Activated B cell treated with CpG ODN at 0.5 μM for 24 hours (primary cell): ENCODE data around the gene SH3RF3. TPM values are rescaled to one million over a fixed set of nuclear protein-coding genes. Genes with fewer than 3 reads are reported as not detected.

Experiments used
- ATAC-seq: fragments of 200-7000 bp; cut with Tn5 transposase; one replicate; pipeline ENCODE4 v1.10.0; 2021; ENCODE audit warnings: low read depth, mild to moderate bottlenecking, moderate library complexity
- CTCF ChIA-PET: fragments of 350-600 bp; sonication (Branson Sonifier 250); formaldehyde crosslinking; loops from one replicate; lab custom pipeline; 2021; ENCODE audit warnings: antibody characterized with exemption; lab: Charles Lee
- POLR2A ChIA-PET: fragments of 350-600 bp; sonication (Branson Sonifier 250); formaldehyde crosslinking; loops from one replicate; lab custom pipeline; 2021; ENCODE audit warnings: antibody characterized with exemption; lab: Charles Lee
- DNase-seq: peaks from one replicate; pipeline ENCODE4 v3.0.0; 2022
- H3K27ac Mint-ChIP-seq: one replicate; pipeline ENCODE4 v1.8.0; 2020; ENCODE audit warnings: mixed read lengths
- H3K27me3 Mint-ChIP-seq: one replicate; pipeline ENCODE4 v1.8.0; 2021; ENCODE audit warnings: mixed read lengths
- H3K36me3 Mint-ChIP-seq: one replicate; pipeline ENCODE4 v1.8.0; 2021; ENCODE audit warnings: low read depth, mixed read lengths
- H3K4me1 Mint-ChIP-seq: one replicate; pipeline ENCODE4 v1.8.0; 2021; ENCODE audit warnings: mixed read lengths
- H3K4me3 Mint-ChIP-seq: one replicate; pipeline ENCODE4 v1.8.0; 2020; ENCODE audit warnings: mild to moderate bottlenecking, mixed read lengths
- H3K9me3 Mint-ChIP-seq: one replicate; pipeline ENCODE4 v1.8.0; 2020; ENCODE audit warnings: mixed read lengths
- intact Hi-C: fragments of 100-400 bp; cut with micrococcal nuclease; formaldehyde crosslinking; loops from one replicate; pipeline ENCODE4 v1.15.1; 2024
- total RNA-seq: library from RNA; stranded (reverse); gene quantifications from 2 replicates; pipeline ENCODE4 v1.2.3, GENCODE V29; 2022
- TF ChIP-seq, protein P1 (sequence below): fragments of 200-600 bp; IDR thresholded peaks from one replicate; pipeline ENCODE4 v1.8.0; 2022; ENCODE audit warnings: antibody characterized with exemption, mild to moderate bottlenecking

Gene SH3RF3
- total RNA-seq, 1 donor from 2014 or later: 0.09 TPM

DNA sequence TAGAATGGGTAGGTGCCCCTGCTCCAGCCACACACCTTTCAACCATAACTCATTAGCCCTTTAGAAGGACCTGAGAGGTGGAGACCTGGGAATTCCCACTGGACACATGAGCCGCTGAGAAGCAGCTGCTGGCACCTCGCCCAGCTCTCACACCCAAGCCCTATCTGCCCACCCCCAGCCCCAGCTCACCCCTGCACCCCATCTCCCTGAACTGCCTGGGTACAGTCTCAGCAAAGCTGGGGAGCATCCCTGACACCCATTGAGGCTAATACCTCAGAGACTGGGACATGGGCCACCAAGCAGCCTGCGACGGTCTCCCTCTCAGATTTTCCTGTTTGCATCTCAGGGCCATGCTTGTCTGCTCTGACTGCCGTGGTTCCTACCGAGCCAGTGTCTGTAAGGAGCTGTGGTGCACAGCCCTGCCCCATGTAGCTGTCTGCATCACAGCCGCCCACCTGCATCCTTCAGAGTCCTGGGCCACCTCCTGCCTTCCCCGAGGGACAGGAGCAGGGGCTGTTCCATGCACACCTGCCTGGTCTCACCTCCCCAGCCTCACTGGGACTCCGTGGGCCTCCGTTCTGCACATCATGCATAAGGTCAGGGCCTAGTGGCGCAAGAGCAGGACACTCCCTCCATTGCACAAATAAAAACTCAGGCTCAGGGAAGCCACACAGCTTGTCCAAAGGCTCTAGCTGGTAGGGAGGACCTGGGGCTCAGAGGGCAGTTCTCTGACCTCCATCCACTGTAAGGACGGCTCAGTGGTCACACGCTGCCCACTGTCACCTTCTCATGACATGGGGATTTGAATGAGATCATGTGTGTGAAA lies 394.7 kb downstream of the SH3RF3 start:
- POLR2A ChIA-PET: no interaction called here
- ATAC-seq (no peak), DNase-seq (no peak)
- Mint-ChIP-seq H3K4me3 (no peak overlapping the region), H3K4me1 (no peaks in the 10 kb centered on the region), H3K27me3 (no peaks in the 10 kb centered on the region), H3K36me3 (no peaks in the 10 kb centered on the region), H3K27ac (no peak overlapping the region), H3K9me3 (no peaks in the 10 kb centered on the region)
- TF ChIP-seq, protein P1, sequence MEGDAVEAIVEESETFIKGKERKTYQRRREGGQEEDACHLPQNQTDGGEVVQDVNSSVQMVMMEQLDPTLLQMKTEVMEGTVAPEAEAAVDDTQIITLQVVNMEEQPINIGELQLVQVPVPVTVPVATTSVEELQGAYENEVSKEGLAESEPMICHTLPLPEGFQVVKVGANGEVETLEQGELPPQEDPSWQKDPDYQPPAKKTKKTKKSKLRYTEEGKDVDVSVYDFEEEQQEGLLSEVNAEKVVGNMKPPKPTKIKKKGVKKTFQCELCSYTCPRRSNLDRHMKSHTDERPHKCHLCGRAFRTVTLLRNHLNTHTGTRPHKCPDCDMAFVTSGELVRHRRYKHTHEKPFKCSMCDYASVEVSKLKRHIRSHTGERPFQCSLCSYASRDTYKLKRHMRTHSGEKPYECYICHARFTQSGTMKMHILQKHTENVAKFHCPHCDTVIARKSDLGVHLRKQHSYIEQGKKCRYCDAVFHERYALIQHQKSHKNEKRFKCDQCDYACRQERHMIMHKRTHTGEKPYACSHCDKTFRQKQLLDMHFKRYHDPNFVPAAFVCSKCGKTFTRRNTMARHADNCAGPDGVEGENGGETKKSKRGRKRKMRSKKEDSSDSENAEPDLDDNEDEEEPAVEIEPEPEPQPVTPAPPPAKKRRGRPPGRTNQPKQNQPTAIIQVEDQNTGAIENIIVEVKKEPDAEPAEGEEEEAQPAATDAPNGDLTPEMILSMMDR: no peak
- CTCF ChIA-PET: no interaction called here
- intact Hi-C loops: no loop called here

DNA sequence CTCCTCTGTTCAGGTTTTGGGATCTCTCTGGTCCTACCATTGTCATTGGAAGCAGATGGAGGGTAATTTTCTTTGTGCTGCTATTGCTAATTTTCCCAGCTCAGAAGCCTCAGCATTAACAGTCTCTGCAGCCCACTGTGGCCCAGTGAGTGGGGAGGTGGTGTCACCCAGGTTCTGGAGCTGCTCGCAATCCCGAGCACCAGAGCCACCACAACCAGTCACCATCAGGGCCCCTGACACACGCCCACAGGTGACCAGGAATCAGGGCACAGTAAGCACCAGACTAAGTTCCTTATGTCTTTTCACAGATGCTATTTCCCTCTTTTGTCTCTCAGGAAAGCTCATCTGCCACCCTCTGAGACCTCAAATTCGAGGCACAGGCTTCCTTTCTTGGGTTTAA lies 396.8 kb downstream of the SH3RF3 start:
- Mint-ChIP-seq H3K36me3 (no peaks in the 10 kb centered on the region), H3K4me3 (no peak overlapping the region), H3K27ac (no peak overlapping the region), H3K4me1 (no peaks in the 10 kb centered on the region), H3K27me3 (no peaks in the 10 kb centered on the region), H3K9me3 (no peaks in the 10 kb centered on the region)
- CTCF ChIA-PET: interaction anchor here (1.5 kb wide), 1 partner anchor 16 kb away, joined by 4 read pairs; no protein-coding TSS in a partner anchor
- POLR2A ChIA-PET: no interaction called here
- intact Hi-C loops: no loop called here
- TF ChIP-seq, protein P1: no peak
- ATAC-seq: no peak
- no peak for DNase-seq

DNA sequence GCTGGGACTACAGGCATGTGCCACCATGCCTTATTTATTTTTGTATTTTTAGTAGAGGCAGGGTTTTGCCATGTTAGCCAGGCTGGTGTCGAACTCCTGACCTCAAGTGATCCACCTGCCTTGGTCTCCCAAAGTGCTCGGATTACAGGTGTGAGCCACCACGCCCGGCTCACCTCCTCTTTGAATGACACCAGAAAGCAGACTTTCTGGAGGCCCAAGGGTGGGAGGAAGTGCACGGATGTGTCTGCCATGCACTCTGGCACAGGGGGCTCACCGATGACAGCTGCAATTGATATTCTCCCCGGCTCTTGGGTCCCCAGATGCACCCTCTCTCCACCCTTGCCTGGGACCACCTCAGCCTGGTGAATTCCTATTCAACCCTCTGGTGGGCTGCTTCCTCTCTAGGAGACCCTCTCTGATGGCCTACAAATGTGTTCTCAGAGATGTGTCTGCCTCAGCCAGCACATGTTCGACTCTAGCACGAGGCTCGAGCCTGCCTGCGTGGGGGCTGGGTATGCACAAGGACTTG lies 397.5 kb downstream of the SH3RF3 start:
- no peaks in the 10 kb centered on the region for H3K4me1 Mint-ChIP-seq
- no peaks in the 10 kb centered on the region for H3K9me3 Mint-ChIP-seq
- ChIA-PET POLR2A (no interaction called here), CTCF (interaction anchor here (0.9 to 1.5 kb wide), 2 partner anchors 16 kb away, joined by 3 to 4 read pairs; no protein-coding TSS in a partner anchor)
- no peak overlapping the region for H3K27ac Mint-ChIP-seq
- TF ChIP-seq, protein P1: no peak
- H3K4me3 Mint-ChIP-seq: no peak overlapping the region
- no peaks in the 10 kb centered on the region for H3K36me3 Mint-ChIP-seq
- ATAC-seq (no peak), DNase-seq (no peak)
- H3K27me3 Mint-ChIP-seq: peaks cover under 1% of the 10 kb centered on the region
- intact Hi-C loops: no loop called here

DNA sequence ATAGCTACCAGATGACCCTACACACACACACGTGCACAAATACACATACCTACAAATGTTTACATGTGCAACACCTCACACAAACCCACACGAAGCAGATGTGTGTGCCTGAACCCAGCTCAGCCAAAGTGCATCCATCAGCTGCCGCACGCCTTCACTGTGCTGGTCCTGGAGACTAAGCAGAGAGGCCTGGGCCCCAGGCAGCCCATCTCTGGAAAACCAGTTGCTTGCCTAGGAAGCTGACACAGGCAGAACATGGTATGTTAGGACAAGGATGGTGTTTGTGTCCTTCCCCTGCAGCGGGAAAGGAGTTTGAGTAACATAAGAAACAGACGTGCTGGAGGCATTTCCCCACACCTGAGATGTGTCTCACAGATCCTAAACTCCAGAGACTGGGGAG lies 398.1 kb downstream of the SH3RF3 start:
- H3K4me3 Mint-ChIP-seq: no peak overlapping the region
- intact Hi-C loops: no loop called here
- ChIA-PET POLR2A (no interaction called here), CTCF (interaction anchor here (0.9 kb wide), 1 partner anchor 17 kb away, joined by 3 read pairs; no protein-coding TSS in a partner anchor)
- DNase-seq (no peak), ATAC-seq (no peak)
- H3K27me3 Mint-ChIP-seq: peaks cover 6% of the 10 kb centered on the region
- no peaks in the 10 kb centered on the region for H3K36me3 Mint-ChIP-seq
- H3K9me3 Mint-ChIP-seq: no peaks in the 10 kb centered on the region
- no peaks in the 10 kb centered on the region for H3K4me1 Mint-ChIP-seq
- TF ChIP-seq, protein P1: no peak
- no peak overlapping the region for H3K27ac Mint-ChIP-seq

DNA sequence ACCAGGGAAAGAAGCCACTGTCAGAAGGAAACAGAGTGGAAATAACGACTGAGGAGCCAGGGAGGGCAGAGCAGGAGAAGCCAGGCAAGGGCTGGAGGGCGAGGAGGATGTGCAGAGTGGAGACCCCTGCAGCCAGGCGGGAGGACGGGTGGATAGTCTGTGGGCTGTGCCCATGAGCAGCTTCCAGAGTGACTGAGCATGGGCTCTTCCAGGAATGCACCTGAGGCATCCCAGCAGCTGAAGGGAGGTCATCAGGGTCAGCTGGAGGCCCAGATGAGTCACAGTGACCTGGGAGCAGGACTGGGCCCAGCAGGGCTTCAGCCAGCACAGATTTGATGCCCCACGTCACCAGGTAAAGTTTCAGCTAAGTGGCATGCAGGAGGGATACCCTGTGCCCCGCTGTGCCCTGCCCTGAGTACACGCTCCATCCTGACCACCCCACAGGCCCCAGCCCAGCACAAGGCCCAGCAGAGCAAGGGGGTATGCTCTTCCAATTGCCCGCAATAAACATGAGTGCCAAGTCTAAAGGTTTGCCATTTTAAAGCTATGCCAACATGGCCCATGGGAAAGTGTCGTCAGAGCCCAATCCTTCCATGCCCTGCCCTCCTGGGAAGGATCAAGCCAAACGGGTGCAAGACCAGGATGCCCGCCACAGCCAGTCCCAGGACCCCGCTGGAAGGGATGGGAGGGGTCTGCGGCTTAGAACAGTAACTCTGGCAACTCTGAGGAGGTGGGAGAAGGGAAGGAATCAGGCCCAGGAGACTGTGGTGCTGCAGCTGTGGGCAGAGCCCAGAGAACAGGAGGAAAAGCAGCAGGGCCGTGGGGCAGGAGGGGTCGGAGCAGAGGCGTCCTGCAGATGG lies 399.1 kb downstream of the SH3RF3 start:
- CTCF ChIA-PET: no interaction called here
- DNase-seq (no peak), ATAC-seq (no peak)
- intact Hi-C loops: no loop called here
- Mint-ChIP-seq H3K27me3 (peaks cover 6% of the 10 kb centered on the region), H3K27ac (no peak overlapping the region), H3K4me1 (no peaks in the 10 kb centered on the region), H3K36me3 (no peaks in the 10 kb centered on the region), H3K9me3 (no peaks in the 10 kb centered on the region), H3K4me3 (no peak overlapping the region)
- TF ChIP-seq, protein P1: no peak
- POLR2A ChIA-PET: no interaction called here
